ENCODE data around the gene BCL2. TPM values are rescaled to one million over a fixed set of nuclear protein-coding genes. Genes with fewer than 3 reads are reported as not detected.
"Not testable (repeated sequence)": the region's sequence is repeated elsewhere in the genome, so short reads cannot be mapped to it uniquely, and the experiment has no call there.

BCL2 gene
- total RNA-seq, 2 experiments from 2014 or later = 62.8 to 67.3 TPM

DNA sequence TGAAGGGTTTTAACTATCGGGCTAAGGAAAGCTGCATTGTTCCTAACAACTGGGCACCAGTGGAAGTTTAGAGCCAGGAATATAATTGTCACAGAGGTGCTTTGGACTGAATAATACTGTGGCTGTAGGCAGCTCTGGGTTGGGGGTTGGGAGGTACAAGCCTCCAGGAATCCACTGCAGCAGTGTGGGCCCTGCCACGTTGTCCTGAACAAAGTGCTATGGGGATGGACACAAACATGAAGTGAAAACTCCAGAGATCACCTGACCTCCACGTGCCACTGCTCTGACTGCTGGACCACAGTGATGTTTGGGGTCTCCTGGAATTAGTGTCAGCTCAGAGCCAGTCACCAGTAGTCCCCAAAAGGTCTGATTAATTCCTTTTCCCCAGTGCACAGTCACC is 110.9 kb downstream of the BCL2 start:
- Mint-ChIP-seq H3K4me3 (peak overlapping the region; percentile 81), H3K36me3 (peaks cover 71% of the 10 kb centered on the region), H3K9me3 (no peaks in the 10 kb centered on the region), H3K27ac (peak overlapping the region; percentile 88), H3K27me3 (no peaks in the 10 kb centered on the region), H3K4me1 (peaks cover 93% of the 10 kb centered on the region)
- DNase-seq = no peak

DNA sequence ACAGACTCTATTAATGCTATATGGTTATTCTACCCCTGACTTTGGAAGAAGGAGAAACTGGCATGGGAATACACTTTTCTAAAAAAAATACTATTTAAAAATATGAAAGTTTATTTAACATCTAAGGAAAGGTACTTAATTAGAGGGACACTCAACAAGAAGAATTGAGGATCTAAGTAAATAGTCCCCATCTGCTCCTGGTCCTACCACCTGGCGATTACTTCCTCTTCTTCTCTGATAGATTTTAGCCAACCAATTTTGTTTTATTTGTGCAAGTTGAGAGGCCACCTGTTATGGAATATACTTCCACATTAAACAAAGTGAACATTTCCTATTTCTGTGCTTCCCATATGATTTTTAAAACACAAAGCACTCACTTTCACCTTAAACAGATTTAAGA is 111.7 kb downstream of the BCL2 start:
- H3K27ac Mint-ChIP-seq = peak overlapping the region; percentile 94
- peaks cover 66% of the 10 kb centered on the region for H3K36me3 Mint-ChIP-seq
- peak overlapping the region; percentile 85 for H3K4me3 Mint-ChIP-seq
- H3K9me3 Mint-ChIP-seq = no peaks in the 10 kb centered on the region
- H3K4me1 Mint-ChIP-seq = peaks cover 91% of the 10 kb centered on the region
- no peak for DNase-seq
- H3K27me3 Mint-ChIP-seq = no peaks in the 10 kb centered on the region

- peak; percentile 65 for DNase-seq
- peak overlapping the region; percentile 85 for H3K4me3 Mint-ChIP-seq
- peaks cover 68% of the 10 kb centered on the region for H3K36me3 Mint-ChIP-seq
- H3K4me1 Mint-ChIP-seq = peaks cover 91% of the 10 kb centered on the region
- peak overlapping the region; percentile 94 for H3K27ac Mint-ChIP-seq
- no peaks in the 10 kb centered on the region for H3K9me3 Mint-ChIP-seq
- H3K27me3 Mint-ChIP-seq = no peaks in the 10 kb centered on the region
These were observed 112.3 kb downstream of the BCL2 start for GRCh38 chr18:63207143-63207790.

DNA sequence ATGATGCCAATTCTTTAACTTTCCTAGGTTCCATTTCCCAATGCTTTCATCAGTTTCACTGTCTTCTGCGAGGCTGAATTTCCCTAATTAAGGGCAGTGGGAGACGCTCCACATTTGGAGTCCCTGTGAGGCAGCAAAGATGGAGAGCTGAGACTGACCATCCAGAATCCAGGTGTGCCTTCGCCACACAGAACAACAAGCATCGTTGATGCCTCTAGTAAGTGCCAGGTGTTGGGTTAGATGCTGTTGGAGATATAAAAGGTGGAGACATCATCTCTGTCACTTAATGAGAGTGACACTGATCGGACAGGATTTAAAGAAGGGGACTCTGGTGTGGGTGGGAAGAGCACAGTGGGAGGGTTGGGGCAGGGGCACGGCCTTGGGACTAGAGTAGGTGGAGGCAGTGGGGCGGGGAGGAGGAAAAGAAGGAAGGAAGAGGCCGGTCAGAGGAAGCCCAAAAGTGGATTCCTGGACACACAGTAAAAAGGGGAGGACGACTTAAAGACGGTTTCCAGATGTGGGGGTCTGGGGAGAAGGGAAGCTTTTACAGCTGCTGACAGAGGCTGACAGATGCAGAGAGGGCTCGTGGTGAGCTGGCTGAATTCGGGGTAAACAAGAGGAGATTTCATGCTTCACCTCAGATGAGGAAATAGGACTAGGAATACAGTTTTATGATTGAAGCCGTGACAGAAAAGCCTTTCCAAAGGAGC is 113.0 kb downstream of the BCL2 start:
- peaks cover 62% of the 10 kb centered on the region for H3K36me3 Mint-ChIP-seq
- H3K27me3 Mint-ChIP-seq = no peaks in the 10 kb centered on the region
- H3K4me1 Mint-ChIP-seq = peaks cover 85% of the 10 kb centered on the region
- DNase-seq = no peak
- H3K9me3 Mint-ChIP-seq = no peaks in the 10 kb centered on the region
- H3K27ac Mint-ChIP-seq = peak overlapping the region; percentile 94
- H3K4me3 Mint-ChIP-seq = peak overlapping the region; percentile 85

DNA sequence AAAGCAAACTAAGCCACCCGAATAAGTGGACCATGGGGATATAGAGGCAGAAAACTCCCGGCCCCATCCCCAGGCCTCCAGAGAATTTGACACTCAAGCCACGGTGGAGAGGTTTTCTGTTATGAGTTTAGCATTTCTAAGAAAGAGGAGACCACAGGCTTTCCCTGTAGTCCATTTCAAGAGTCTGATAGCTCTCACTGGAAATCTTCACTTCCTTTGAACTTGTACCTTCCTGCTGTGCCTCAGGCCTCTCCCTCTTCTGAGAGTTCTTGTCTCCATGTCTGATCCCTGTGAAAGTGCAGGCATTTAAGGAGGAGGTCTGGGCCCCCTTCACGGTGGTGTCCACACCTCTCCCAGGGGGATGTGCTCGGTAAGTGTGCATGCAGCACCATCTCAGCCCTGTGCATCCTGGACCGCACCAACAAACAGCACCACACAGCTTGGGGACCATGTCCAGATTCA is 113.7 kb downstream of the BCL2 start:
- DNase-seq = peak; percentile 44
- peak overlapping the region; percentile 85 for H3K4me3 Mint-ChIP-seq
- H3K9me3 Mint-ChIP-seq = no peaks in the 10 kb centered on the region
- H3K27me3 Mint-ChIP-seq = no peaks in the 10 kb centered on the region
- H3K4me1 Mint-ChIP-seq = peaks cover 78% of the 10 kb centered on the region
- peaks cover 60% of the 10 kb centered on the region for H3K36me3 Mint-ChIP-seq
- H3K27ac Mint-ChIP-seq = peak overlapping the region; percentile 94

- H3K27ac Mint-ChIP-seq = no peak overlapping the region
- no peaks in the 10 kb centered on the region for H3K27me3 Mint-ChIP-seq
- no peak for DNase-seq
- H3K9me3 Mint-ChIP-seq = no peaks in the 10 kb centered on the region
- H3K4me3 Mint-ChIP-seq = no peak overlapping the region
- H3K36me3 Mint-ChIP-seq = peaks cover 41% of the 10 kb centered on the region
- peaks cover 59% of the 10 kb centered on the region for H3K4me1 Mint-ChIP-seq
These were observed 116.1 kb downstream of the BCL2 start for GRCh38 chr18:63203497-63203896.

DNA sequence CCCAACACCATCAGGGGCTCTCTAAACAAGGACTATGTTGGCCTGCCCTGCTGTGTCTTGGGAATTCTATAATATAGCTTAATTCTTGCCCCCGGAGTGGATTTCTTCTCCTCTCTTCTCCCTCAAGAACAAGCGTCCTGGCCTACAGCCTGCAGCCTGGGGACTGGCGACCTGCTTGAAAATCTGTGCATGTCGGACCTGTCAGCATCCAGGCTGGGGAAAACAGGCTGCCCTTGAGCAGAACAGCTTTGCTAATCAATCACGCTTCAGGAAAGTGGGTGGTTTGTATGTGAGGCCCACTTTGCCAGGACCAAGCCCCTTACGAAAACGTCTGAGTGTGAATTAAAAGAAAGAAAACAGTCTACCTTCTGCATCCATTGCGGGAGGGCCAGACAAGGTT is 116.7 kb downstream of the BCL2 start:
- Mint-ChIP-seq H3K36me3 (peaks cover 38% of the 10 kb centered on the region), H3K4me3 (no peak overlapping the region), H3K27ac (peak overlapping the region; percentile 35), H3K27me3 (no peaks in the 10 kb centered on the region), H3K4me1 (peaks cover 53% of the 10 kb centered on the region), H3K9me3 (no peaks in the 10 kb centered on the region)
- no peak for DNase-seq

GRCh38 chr18:63201456-63201855 is 118.1 kb downstream of the BCL2 start:
- peaks cover 28% of the 10 kb centered on the region for H3K36me3 Mint-ChIP-seq
- not testable (repeated sequence) for H3K9me3 Mint-ChIP-seq, H3K27ac Mint-ChIP-seq, H3K27me3 Mint-ChIP-seq, DNase-seq, H3K4me3 Mint-ChIP-seq
- H3K4me1 Mint-ChIP-seq = peaks cover 43% of the 10 kb centered on the region

- Mint-ChIP-seq H3K27ac (no peak overlapping the region), H3K27me3 (no peaks in the 10 kb centered on the region), H3K4me3 (no peak overlapping the region)
These were observed 119.8 kb downstream of the BCL2 start for GRCh38 chr18:63199743-63200241.

GRCh38 chr18:63198868-63199742 is 120.5 kb downstream of the BCL2 start:
- Mint-ChIP-seq H3K36me3 (peaks cover 11% of the 10 kb centered on the region), H3K27me3 (no peaks in the 10 kb centered on the region), H3K9me3 (no peaks in the 10 kb centered on the region), H3K4me1 (peaks cover 26% of the 10 kb centered on the region), H3K27ac (no peak overlapping the region), H3K4me3 (no peak overlapping the region)
- no peak for DNase-seq

More at GRCh38 chr18:63199743-63200241, 119.8 kb downstream of the BCL2 start:
- Mint-ChIP-seq H3K9me3 (no peaks in the 10 kb centered on the region), H3K36me3 (peaks cover 18% of the 10 kb centered on the region), H3K4me1 (peaks cover 33% of the 10 kb centered on the region)
- DNase-seq = no peak

- peaks cover 13% of the 10 kb centered on the region for H3K36me3 Mint-ChIP-seq
- H3K4me3 Mint-ChIP-seq = no peak overlapping the region
- H3K27ac Mint-ChIP-seq = no peak overlapping the region
- peaks cover 19% of the 10 kb centered on the region for H3K4me1 Mint-ChIP-seq
- H3K9me3 Mint-ChIP-seq = no peaks in the 10 kb centered on the region
- no peaks in the 10 kb centered on the region for H3K27me3 Mint-ChIP-seq
- DNase-seq = no peak
These were observed 121.3 kb downstream of the BCL2 start for GRCh38 chr18:63198098-63198760.

- Mint-ChIP-seq H3K4me1 (peaks cover 21% of the 10 kb centered on the region), H3K4me3 (no peak overlapping the region), H3K27me3 (no peaks in the 10 kb centered on the region), H3K36me3 (peaks cover 16% of the 10 kb centered on the region), H3K27ac (no peak overlapping the region), H3K9me3 (no peaks in the 10 kb centered on the region)
- no peak for DNase-seq
These were observed 122.2 kb downstream of the BCL2 start for GRCh38 chr18:63197246-63197869.

- Mint-ChIP-seq H3K27ac (peak overlapping the region; percentile 14), H3K4me1 (peaks cover 19% of the 10 kb centered on the region), H3K27me3 (no peaks in the 10 kb centered on the region), H3K4me3 (no peak overlapping the region), H3K36me3 (peaks cover 26% of the 10 kb centered on the region), H3K9me3 (peaks cover 3% of the 10 kb centered on the region)
- no peak for DNase-seq
These were observed 124.0 kb downstream of the BCL2 start for GRCh38 chr18:63195326-63196159.
